ENCODE measurements around the gene CFAP57. TPM values are rescaled to one million over a fixed set of nuclear protein-coding genes. Genes with fewer than 3 reads are reported as not detected.

The CFAP57 gene
- total RNA-seq, 1 experiment from 2014 or later: 1.1 TPM

DNA sequence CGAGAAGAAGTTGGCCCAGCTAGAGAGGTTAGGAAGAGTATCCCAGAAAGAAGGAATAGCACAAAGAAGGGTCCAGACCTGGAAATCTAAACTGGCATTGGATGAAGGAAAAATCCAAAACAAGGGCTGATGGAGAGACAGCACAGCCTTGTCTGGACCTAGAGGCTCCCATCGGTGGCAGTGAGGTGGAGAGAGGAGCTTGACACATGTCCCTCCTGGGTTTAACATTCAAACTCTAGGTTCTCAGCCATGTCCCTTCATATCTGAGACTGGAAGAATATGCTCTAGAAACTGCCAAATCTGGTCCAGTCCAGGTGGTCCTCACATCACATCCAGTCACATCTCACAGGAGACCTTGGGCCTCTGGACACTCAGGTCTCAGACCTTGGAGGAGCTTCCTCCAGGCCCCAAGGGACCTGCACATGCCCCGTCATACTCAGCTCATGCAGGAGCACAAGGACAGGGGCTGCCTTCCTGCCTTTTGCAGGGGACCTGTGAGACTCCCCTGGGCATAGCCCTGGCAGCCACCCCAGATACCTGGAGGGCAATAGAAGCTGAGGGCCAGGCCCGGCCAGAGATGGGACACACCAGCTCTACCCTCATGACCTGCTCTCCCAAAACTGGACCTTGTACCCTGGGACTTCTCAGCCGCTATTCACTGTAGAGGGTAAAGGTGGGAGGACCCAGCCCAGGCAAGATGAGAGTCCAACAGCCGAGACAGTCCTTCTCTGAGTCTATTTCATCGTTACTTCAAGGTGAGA is 105.2 kb downstream of the CFAP57 start:
- DNase-seq (ENCODE audit: low spot score): no peak

DNA sequence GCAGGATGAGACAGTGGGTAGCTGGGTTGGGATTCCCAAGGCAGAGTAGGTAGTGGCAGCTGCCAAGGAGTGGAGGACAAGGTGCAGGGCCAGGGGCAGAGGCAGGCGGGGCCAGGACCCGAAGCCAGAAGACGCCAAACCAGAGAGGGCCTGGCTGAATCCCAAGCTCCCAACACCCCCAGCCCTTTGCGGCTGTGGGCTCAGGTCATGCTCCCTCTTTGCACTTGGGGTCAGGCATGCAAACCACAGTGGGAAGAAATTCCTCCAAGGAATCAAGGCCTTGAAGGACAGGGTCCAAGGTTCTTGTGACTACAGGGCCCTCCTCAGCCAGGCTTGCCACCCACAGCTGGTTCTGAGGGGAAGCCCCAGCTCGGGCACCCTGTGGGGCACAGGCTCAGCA is 107.0 kb downstream of the CFAP57 start:
- DNase-seq (ENCODE audit: low spot score): no peak

DNA sequence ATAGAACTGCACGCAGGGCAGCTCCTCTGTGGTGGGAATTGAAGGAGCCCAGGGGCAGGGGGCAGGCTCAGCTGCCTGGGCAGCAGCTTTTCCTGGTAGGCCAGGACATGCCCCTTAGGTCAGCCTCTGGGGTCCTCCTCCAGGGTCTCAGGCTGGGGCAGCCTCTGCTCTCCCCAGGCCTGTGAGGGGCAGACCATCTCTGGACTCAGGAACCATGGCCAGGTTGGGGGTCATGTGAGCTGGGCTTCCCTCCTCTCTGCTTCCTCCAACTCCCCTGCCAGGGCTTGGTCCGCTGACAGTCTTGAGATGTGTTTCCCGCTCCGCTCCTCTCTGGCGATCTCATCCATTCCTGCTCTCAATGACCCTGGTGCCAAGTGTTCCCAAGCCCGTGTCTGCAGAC is 107.5 kb downstream of the CFAP57 start:
- no peak for DNase-seq (ENCODE audit: low spot score)

DNA sequence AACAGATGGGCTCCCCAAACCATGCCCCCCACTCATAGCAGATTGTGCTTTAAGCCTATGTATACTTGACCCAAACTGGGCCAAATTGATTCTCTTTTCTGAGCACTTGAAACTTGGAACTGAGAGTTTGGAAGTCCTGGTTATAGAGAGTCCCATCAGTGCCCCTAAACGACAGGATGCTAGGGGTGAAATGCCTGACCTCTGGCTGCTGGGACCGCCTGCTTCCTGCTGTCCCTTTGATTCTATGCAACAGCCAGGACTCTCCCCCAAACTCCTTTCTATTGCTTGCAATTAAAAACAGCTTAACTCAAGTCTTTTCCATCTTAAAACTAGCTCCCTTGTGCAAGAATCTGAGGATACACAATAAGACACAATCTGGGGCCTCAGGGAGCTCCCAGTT is 108.6 kb downstream of the CFAP57 start:
- no peak for DNase-seq (ENCODE audit: low spot score)

DNA sequence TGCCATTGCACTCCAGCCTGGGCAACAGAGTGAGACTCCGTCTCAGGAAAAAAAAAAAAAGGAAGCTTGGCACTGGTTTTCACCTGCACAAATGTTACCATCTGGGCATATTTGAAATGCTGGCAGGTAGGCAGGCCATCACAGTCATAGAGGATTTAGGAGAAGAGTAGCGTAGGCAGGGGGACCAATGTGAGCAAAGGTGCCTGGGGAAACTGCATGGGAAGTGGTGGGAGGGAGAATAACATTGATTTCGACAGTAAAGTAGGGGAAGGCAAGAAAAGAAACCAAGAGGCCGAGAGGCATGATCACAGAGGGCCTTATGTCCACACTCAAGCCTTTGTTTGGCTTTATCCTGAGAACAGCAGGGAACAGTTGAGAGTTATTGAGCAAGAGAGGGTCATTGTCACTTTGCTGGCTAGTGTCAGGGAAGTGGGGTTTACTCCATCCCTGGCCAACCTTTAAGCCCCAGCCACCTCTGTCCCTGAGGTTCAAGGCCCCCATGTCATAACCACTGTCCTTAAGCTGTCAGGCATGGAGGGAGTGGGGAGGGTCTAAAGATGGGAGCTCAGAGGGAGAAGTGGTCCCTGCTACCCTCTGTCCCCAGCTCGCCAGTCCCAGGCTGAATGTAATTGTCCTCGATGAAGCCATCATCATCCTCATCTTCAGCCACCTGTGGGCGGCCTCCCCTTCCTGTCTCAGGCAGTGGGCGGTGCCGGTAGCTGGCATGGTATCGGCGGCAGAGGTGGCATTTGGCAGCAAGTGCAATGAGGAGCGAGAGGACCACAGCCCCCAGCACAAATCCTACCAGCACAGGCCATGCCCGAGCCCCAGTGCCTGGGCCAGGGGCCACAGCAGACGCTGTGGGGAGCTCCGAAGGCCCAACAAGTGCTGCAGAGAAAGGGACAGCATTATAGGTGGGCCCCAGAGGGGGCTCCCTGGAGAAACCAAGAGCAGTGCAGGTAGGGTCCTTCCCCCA is 110.4 kb downstream of the CFAP57 start:
- no peak for DNase-seq (ENCODE audit: low spot score)

DNA sequence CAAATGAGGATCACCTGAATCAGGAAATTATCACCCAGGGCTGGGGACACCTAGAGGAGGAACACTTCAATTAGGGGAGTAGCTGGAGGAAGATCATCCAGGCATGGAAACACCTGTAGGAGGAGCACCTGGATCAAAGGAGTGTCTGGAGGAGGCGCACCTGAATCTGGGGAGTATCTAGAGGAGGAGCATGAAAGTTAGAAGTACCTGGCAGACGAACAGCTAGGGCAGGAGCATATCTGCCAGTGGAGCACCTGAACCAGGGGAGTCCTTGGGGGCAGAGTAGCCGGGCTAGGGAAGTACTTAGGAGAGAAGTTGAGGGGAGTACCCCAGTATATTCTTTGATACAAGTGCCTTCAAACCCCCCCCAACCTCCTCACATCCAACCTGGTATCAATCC is 111.9 kb downstream of the CFAP57 start:
- no peak for DNase-seq (ENCODE audit: low spot score)

DNA sequence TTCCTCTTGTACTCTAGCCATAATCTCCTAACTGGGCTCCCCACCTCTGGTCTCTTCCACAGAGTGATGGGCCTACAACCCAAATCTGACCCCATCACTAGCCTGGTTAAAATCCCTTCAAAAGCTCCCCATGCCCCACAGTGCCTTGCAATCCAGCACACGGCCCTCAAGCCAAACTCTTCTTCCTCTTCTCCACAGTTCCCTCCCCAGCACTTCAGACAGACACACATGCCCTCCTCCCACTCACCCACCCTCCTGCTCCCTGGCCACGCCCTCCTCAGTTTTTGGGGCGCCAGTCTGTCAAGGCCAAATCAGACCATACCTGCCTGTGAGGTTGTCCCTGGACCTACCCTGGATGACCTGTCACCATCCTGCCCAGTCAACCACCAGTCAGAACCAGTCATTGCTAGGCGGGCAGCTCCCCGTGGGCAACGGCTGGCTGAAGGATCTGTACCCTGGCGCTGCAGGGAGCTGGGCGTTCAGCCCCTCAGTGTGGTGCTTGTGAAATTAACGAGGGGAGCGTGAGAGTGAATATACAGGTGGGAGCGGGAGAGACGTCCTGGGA is 112.5 kb downstream of the CFAP57 start:
- no peak for DNase-seq (ENCODE audit: low spot score)

DNA sequence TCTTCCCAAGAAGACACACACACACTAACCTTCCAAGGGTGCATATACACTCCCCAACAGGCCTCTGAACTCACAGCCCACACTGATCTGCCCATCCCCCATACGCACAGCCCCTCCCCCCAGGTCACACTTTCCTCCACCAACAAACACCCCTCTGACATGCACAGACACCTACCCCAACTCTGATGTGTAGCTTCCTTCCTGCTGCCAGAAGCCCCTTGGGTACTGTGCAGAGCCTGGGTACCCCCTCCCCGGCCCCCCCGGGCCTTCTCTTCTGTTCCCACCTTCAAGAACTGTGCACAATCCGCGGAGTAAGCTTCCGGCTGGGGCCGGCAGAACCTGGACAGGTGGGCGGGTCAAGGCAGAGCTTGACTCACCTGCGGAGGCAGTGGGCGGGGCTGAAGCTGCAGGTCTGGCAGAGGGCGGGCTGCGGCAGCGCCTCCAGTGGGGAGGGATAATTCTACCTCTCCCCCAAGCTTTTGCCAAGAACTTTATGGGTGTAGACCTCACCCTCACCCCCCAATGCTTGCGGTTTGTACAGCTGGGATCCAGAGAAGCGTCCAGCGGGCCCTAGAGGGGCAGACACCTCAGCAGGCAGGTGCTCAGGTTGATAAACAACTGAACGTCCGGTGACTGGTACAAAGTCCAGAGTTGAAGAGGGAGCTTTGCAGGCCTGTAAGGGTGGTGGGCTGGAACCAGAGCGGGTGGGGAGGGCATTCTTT is 113.3 kb downstream of the CFAP57 start, which contains the start of gene C1orf210:
Gene C1orf210 (minus strand): TSS at position 313 of the 722 bp plus-strand sequence. CDS start 2,311 bp downstream, outside the sequence.
- no peak for DNase-seq (ENCODE audit: low spot score)

DNA sequence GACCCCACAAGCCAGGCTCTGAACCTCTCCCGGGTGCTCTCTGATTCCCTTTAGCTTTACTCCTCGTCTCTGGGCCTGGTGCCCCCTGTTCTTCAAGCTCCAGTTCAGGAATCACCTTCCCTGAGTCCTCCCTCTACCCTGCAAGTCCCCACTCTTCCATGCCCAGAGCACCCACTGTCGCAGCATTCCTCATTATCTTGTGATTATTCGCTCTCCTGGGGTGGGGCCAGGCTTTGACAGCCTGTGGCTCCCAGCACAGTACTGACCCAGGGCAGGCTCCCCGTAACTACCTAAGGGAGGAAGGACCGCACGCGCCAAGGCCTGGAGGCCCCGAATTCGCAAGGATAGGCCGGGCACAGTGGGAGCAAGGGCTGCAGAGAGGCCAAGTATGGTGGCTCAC is 114.0 kb downstream of the CFAP57 start:
- no peak for DNase-seq (ENCODE audit: low spot score)

DNA sequence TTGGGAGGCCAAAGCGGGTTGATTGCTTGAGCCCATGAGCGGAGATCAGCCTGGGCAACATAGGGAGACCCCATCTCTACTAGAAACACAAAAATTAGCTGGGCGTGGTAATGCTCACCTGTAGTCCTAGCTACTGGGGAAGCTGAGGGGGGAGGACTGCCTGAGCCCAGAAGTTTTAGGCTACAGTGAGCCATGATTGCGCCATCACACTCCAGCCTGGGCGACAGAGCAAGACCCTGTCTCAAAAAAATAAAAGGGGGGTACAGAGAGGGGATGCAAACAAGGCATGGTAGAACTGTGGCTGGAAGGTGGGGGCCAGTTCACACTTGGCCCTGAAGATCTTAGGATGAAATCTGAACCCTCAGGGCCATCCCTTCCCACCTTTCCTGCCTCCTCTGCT is 114.4 kb downstream of the CFAP57 start:
- DNase-seq (ENCODE audit: low spot score): no peak

DNA sequence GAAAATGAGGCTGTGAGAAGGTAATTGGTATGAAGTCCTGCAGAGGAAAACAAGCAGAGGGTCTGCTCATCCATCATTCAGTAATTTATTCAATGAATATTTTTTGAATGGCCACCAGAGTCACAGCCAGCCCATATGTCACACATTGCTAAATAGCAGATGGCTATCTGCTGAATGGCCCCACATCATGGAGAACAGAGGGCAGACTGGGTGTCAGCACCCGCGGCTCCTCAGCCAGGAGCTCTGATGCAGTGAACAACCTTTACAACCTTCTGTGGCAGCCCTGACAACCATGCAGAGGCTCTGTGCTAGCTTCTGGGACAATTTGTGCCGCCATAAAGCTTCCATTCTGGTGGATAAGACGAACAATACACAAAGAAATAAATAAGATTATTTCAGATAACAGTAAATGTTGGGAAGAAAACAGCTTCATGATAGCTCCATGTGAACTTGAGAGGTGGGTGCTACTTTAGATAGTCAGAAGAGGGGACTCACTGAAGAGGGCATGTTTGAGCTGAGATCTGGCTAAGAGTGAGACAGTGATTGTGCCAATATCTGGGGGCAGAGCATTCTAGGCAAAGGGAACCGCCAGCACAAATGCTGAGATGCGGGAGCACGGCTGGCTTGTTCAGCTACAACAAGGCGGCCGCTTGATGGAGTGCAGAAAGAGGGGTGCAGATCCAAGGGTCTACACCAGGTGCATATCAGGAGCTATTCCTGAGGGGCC is 116.1 kb downstream of the CFAP57 start:
- no peak for DNase-seq (ENCODE audit: low spot score)

DNA sequence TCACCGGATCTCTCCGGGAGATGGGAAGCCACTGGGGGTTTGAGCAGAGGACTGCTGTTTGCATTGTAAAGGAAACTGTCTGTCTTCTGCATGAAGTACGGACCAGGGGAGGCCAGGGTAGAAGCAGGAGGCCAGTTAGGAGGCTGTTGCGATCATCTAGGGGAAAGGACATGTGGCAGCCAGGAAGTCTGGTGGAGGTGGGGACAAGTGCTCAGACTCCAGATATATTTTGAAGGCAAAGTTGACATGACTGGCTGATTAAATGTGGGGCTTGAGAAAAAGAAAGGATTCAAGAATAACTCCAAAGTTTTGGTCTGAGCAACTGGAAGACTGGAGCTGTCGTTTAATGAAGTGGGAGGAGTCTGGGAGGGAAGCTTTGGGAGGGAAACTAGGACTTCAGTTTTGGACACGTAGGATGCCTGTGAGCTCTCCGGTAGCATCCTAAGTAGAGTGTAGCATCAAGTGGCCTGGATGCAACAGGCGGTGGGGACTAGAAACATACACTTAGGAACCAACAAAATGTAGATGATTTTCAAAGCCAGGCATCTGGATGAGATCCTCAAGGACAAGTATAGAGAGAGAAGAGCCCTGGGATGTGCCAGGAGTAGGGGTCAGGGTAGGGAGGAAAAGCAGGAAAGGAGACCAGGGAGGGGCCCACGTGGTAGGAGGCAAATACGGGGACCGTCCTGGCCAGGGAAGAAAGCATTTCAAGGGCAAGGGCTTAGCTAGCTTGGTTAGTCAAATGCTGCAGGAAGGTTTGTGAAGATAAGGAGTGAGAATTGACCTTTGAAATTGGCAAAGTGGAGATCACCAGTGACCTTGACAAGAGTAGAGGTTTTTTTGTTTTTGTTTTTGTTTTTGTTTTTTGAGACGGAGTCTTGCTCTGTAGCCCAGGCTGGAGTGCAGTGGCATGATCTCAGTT is 116.9 kb downstream of the CFAP57 start:
- DNase-seq (ENCODE audit: low spot score): no peak

DNA sequence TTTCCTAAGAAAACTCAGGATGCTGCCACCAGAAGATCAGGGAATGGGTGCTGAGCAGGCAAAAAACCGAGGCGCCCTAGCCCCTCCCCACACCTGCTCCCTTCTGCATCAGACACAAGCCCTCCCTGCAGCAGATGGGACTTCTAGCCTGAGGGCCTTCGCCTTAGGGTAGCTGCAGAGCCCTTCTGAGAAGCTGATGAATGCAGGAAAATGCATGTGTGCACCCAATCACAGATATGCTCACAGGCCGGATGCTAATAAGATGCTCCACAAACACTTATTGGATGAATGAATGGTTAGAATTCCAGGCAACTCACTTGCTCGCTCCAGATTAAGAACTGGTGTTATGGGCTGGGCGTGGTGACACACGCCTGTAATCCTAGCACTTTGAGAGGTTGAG is 120.1 kb downstream of the CFAP57 start:
- no peak for DNase-seq (ENCODE audit: low spot score)

DNA sequence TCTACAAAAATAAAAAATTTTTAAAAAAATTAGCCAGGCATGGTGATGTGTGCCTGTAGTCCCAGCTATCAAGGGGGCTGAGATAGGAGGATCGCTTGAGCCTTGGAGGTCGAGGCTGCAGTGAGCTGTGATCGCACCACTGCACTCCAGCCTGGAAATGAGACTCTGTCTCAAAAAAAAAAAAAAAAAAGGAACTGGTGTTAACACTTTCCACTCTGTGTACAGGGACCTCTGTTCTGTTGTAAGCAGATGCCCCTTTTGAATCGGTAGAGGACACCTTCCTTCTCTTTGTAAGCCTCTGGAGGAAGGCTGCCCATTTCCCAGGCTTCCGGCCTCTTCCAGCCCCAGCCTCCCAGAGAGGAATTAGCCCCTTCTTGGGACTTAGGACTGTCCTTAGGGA is 120.5 kb downstream of the CFAP57 start:
- DNase-seq (ENCODE audit: low spot score): no peak

DNA sequence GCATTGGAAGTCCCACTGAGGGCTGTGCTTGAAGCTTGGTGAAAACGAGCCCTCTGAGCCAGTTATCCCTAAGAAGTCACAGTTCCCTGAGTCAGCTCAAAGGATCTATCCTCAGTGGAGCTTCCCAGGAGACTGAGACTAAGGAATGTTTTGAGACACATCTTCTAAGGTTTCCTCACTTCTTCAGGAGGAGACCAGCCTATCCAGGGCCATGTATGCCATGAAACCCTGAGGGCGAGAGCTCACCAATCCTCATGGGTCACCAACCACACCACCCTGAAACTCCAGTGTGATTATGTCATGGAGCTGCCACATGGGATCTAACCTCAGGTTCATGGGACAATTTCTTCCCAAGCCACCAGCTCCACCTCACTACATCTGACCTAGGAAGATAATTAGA is 121.0 kb downstream of the CFAP57 start:
- DNase-seq (ENCODE audit: low spot score): no peak

DNA sequence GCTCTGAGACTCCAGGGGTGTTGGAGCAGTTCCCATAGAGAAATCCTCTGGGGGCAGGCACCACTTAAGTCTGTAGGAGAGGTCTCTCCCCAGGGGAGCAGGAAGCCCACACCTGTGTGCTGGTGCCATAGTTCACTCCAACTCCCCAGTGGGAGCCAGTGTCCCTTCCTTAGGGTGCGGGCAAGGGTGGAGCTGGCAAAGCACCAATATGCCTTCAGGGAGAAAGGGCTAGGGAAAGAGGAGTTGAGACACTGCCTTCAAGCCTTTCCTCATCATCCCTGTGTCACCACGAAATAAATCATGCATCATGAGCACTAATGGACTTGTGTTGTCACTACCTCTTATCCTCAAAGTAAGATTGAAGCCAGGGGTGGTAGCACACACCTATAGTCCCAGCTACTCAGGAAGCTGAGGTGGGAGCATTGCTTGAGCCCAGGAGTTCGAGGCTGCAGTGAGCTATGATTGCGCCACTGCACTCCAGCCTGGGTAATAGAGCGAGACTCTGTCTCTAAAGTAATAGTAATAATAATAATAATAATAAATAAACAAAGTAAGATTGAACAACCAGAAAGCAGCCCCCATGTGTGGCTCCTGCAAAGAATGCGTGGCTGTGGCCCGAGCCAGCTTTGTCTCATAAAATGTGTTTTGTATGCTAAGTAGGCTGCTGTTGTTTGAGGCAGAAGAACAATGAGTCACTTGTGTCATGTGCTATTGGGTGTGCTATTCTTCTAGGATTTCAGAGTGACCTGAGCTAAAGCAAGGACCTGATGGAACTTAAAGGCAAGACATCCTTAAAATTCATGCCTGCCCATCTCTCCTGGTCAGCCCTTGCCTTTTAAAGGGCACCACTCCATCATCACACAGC is 122.0 kb downstream of the CFAP57 start:
- peak; percentile 60 for DNase-seq (ENCODE audit: low spot score)

DNA sequence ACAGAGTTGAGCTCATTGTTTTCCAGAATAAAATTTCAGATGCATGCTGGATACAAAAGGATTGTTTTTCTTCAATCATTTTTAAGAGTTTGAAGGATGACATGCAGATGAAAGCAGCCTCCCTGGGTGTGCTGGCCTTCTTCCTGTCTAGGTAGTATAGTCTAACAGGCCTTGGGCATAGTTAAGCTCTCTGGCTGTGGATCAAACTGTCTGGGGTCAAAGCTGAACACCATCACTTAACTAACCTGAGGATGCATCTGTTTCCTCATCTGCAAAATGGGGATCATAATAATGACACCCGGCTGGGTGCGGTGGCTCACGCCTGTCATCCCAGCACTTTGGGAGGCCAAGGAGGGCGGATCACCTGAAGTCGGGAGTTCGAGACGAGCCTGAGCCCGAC is 122.6 kb downstream of the CFAP57 start:
- DNase-seq (ENCODE audit: low spot score): no peak

DNA sequence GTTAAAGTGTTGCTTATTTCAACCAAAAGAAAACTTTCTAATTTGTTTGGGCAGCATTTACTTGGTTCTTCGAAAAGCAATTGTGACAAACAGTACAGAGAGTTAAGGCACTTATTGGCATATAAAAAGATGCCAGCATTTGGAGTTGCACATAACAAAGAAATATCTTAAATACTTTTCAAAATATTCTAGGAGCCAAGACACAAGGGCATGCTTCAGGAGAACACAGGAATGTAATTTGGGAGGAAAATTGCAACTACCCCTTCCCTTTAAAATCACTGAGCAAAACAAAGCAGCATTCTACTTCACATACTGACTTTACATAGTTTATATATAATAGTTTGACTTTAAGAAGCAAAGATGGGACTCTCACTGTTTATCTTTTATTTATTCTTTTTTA is 124.1 kb downstream of the CFAP57 start:
- DNase-seq (ENCODE audit: low spot score): no peak

DNA sequence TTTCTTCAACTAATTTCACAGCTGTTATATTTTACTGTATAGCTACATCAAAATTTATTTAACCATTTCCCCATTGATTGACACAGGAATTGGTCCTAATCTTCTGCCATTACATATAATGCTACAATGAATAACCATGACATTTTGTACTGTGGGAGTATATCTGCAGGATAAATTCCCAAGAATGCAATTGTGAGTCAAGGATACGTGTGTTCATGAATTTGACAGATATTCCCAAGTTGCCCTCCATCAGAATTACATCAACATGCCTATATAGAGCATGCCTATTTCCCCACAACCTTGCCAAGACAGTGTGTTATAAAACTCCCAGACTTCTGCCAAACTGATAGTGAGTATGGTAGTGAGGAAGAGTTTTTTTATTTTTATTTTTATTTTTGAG is 125.9 kb downstream of the CFAP57 start:
- no peak for DNase-seq (ENCODE audit: low spot score)
